Hepatic stellate cell (primary cell): ENCODE data around the gene GNPDA1.
"Not testable (repeated sequence)": the region's sequence is repeated elsewhere in the genome, so short reads cannot be mapped to it uniquely, and the experiment has no call there.

Experiments
- DNase-seq: peaks from one replicate; pipeline ENCODE4 v3.0.0; 2011; ENCODE audit warnings: low spot score

The GNPDA1 gene

DNA sequence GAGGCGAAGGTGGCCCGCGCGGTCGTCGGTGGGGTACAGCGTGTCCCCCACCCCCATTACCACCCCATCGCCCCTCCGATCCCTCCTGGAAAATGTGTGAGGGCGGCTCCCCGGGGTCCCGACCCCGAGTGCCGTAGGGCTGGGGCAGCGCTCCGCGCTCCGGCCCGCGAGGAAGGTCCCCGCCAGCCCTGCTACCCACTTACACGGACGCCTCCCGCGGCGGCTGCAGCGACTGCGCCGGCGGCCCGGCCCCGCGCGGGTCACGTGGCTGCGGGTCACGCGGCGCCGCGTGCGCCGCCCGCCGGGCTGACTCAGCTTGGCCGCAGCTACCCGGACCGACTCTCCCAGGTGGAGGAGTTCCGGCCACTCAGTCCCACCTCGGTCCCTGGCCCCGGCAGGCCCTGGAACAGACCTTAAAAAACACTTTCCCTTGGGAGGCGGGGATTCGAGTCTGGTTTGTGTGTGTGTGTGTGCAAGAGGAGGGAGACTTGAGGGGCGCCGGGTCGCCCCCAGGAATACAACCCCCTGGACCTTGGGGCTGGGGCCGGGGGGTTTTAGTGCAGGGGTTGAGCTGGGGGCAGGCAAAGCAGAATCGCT, at the start of gene GNPDA1:
Gene GNPDA1 (minus strand): TSS at position 236 of the 597 bp plus-strand sequence. CDS start 992 bp downstream, outside the sequence.
- peak; percentile 91 for DNase-seq

DNA sequence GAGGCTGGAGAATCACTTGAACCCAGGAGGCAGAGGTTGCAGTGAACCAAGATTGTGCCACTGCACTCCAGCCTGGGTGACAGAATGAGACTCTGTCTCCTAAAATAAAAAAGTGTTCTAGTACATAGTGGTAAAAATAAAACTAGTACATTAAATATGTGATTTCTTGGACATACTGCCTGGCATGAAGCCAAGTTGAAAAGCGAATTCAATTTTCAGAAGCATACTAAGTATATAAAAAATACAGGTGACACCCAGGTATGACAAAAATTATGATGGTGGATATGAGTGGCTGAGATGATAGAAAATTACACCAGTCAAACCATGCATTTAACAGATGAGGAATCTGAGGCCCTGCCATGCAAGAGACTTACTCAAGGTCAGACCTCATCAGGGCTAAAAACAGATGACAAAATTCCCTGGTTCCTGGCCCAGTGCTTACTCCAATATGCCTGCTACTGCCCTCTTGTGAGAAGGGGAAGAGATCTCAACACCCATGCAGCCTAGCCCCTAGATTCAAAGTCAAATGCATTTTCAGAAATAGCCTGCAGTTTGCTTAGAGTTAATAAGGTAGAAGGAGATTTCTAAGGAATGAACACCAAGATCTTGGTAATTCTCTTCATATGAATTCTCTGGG, 46.6 kb upstream of the GNPDA1 start:
- no peak for DNase-seq

DNA sequence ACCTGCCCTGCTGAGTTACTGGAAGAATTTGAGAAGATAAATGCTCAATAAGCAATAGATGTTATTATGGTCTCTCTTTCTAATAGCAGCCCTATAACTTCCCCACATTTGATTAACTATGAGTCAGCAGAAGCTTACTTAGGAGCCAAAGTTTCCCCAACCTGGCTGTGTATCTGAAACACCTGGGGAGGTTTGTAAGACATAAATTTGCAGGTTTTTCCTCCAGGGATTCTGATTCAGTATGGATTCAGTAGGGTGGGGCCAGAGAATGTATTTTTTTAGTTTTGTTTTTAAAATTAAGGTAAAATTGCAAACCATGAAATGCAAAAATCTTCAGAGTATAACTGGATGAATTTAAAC, 44.9 kb upstream of the GNPDA1 start:
- DNase-seq = no peak

DNA sequence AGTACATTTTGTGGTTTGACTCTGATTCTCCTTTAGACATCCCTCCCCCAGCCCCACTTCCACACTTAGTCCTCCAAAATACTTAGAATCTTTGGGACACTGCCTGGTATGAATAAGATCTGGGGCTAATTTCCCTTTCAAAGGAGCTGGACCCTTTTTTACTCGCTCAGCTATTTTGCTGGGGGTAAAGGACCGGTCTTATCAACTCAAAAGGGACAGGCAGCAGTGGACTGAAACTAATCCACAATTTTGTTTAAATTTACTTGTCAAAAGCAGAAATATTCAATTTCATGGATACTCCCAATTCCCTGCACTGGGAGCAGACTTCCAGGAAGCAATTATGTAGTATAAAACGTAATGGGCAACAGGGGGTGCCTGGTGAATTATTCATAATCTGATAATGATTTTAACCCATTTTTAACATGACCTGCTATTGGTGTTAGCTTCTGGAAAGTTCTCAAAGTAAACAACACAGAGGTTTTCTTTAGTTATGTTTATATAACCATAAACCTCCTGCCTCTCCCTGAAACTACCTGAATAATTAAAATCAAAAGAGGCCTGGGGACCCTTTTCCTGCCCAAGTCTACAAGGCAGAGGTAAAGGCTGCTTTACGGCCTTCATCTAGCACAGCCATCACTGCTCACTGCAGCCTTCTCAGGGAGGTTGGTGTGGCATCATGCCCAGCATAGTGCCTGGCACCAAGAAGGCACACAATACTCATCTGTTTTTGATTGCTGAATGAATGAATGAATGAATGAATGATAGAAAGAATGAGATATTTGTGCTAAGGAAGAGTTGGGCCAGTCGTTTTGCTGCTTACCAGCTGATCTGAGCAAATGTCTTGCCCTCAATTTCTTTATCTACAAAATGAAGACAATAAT, 44.2 kb upstream of the GNPDA1 start:
- DNase-seq = no peak

DNA sequence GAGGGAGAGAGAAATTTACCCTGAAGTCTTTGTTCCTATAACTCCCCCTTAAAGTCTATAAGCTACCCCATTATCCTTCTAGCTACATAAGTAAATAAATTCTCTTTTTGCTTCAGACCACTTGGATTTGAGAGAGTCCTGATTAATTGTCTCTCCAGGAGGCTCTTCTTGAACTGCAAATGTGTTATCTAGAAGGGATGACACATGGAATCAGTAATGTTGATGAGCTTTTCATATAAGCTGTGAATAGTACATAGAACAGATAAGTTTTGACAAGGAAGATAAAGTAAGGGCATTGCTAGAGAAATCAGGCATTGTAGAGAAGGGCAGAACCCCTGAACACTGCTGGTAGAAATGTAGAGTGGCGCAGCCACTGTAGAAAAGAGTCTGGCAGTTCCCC, 42.5 kb upstream of the GNPDA1 start:
- DNase-seq = no peak

DNA sequence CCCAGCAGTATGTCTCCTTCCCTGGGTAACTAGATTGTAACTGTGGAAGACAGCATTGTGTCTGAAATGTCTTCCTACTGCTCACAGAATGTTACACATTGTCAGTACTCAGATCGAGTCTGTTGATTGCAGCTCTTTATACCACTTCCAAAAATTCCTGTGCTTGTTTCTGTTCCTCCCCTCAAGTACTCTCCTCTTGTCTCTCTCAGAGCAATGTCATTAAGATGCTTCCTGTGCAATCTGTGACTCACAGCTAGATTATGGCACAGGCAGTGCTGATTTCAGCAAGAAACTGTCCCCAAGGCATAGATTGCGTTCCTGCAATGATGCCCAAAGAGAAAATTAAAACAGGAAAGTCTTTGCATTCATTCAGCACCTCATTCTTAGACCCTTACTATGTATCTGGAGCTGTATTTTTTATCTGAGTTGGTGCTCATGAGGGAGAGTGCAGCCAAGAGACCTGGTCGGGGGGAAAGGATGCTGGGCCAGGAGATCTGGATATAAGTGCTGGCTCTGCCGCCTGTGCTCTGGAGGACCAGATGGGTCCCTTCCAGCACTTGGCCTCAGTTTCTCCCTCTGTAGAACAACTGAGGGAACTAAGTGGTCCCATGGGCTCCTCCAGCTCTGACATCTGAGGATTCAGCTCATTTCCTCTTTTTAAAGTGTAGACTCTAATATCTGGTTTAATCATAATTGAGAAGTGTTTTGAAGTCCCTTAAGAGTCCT, 40.8 kb upstream of the GNPDA1 start:
- DNase-seq = peak; percentile 63

DNA sequence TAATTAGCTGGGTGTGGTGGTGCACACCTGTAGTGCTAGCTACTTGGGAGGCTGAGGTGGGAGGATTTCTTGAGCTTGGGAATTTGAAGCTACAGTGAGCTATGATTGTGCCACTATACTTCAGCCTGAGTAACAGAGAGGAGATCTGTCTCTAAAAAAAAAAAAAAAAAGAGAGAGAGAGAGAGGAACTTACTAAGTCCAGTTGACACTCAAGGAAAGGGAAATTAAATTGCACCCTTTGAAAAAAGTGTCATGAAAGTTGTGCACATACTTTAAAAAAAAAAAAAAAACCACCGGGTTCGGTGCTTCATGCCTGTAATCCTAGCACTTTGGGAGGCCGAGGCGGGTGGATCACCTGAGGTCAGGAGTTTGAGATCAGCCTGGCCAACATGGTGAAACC, 39.2 kb upstream of the GNPDA1 start:
- DNase-seq = not testable (repeated sequence)

DNA sequence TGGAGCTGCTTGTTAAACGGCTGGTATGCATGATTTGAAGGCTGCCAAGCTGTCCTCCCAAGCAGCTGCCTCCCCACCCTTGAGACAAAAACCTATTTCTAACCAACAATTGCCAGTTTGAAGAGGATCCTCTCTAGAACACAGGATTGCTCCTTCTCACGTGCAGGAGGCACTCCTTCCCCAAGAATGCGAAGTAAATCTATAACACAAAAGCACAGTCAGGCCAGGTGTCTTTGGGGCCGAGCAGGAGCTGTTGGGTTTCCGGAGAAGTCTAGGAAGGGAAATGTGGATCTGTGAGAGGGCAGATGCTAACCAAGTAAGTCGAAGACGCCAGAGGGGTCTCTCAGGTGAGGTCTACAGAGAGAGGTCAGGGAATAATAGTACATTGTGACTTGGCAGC, 35.4 kb upstream of the GNPDA1 start:
- DNase-seq = no peak

DNA sequence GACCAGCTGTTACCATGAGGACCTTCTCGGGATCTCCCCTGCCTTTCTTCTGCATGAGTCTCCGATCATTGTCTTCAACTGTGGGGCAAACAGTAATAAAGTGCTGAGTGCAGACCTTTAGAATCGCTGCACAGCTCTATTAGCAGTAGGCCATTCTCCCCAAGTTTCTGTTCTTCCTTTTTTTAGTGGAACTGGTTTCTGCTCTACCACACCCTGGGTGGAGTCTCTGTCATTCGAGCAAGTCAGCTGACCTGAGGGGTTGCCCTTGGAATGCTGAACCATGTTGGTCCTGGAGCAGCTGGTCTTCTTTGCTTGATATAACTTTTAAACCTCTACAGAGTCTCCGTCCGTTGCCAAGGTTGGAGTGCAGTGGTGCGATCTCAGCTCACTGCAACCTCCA, 33.4 kb upstream of the GNPDA1 start:
- DNase-seq = no peak

DNA sequence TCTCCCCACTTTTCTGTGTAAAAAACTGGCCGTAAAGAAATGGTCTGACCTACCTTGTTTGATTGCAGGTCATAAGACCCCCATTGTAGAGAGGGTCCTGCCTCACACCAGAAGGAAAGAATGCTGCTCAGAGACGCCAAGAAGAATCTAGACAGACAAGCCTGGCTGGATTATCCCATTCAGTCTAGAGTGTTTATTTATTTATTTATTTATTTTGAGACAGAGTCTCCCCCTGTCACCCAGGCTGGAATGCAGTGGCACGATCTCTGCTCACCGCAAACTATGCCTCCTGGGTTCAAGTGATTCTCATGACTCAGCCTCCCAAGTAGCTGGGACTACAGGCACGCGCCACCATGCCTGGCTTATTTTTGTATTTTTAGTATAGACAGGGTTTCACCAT, 28.1 kb upstream of the GNPDA1 start:
- not testable (repeated sequence) for DNase-seq

DNA sequence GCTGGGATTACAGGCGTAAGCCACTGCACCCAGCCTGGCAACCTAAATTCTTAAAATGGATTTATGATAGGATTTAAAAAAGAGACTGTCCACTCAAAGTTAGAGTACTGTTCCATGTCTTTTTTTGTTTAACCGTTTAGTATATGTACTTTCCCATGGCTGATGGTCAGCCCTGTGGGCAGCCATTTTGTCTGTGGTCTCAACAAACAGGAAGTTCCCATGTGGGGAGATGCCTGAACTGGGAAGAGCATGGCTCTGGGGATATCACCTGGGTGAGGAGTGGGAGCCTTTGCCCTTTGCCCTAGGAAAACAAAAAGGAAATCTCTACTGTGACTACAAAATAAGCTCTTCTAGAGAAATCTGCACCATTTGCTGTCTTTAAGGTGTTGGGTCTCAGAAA, 27.5 kb upstream of the GNPDA1 start:
- DNase-seq = no peak

DNA sequence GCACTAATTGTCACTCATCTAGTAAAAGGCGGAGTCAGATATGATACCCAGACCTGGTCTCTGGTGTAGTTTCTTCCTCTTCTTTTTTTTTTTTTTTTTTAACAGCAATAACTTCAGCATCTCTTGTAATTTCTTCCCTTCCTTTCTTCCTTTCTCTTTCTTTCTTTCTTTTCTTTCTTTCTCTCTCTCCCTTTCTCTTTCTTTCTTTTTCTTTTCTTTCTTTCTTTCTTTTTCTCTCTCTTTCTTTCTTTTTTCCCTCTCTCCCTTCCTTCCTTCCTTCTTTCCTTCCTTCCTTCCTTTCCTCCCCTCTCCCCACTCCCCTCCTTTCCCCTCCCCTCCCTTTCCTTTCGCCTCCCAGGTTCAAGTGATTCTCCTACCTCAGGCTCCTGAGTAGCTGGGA, 25.9 kb upstream of the GNPDA1 start:
- DNase-seq = no peak

DNA sequence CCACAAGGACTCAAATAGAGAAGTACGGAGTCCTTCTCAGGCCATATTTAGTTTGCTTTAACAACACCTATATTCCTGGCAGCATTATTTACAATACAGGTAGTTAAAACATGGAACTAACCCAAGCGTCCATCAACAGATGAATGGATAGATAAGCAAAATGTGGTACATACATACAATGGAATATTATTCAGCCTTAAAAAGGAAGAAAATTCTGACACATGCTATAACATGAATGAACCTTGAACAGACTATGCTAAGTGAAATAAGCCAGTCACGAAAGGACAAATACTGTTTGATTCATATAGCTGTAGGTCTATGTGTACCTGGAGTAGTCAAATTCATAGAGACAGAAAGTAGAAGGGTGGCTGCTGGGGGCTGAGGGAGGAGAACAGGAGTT, 24.8 kb upstream of the GNPDA1 start:
- DNase-seq = not testable (repeated sequence)

DNA sequence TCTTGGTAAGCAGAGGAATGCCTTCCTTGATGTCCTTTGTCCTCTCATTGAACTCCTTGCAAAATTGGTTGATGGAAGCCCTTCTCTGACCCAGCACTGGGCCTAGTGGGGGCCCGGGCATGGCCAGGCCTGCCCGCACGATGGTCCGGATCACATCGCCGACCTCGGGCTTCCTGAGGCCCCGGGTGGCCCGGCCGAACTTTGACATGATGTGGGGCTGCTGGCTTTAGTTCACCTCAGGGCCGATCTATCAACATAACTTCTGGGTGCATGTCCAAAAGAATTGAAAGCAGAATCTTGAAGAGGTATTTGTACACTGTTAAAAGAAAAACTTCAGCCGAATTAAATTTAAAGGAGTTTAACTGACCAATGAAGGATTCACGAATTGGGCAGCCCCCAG, 24.1 kb upstream of the GNPDA1 start:
- no peak for DNase-seq

DNA sequence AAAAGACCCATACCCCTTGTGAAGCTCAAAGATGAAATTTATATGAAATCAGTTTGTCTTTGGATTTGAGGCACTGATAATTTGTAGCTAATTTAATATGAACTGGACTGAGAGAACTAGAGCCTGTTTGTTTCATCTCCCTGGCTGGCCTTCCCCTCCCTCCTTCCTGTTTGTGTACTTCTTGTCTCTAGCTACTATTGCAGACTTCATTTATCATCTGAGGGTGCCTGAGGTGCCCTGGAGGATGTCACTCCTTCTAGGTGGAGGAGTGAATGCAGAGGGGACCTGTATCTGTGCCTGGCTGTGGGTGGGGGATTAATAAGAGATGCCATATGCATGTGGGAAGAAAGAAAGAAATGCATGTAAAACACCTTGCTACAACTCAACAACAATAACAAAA, 22.2 kb upstream of the GNPDA1 start:
- no peak for DNase-seq

DNA sequence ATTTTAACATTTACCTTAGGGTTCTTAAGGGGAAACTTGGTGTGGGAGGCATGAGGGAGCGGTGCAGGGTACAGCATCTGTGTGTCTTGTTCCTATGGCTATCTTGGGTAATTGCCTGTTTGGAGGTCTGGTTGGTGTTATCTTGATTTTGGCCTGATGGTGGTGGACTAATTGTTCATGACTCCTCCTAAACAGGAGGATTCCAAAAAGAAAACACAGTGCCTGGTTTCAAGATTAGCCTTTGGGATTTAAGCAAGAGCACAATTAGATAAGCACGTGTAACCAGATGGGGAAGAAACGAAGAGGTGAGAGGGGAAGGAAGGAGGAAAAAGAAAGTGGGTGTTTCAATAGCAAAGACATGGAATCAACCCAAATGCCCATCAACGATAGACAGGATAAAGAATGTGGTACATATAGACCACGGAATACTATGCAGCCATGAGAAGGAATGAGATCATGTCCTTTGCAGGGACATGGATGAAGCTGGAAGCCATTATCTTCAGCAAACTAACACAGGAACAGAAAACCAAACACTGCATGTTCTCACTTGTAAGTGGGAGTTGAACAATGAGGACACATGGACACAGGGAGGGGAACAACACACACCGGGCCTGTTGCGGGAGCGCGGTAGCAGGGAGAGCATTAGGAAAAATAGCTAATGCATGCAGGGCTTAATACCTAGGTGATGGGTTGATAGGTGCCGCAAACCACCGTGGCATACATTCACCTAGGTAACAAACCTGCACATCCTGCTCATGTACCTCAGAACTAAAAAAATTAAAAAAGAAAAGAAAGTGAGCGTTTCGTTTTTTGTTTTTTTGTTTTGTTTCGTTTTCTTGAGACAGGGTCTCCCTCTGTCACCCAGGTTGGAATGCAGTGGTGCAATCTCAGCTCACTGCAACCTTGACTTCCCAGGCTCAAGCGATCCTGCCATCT, 21.1 kb upstream of the GNPDA1 start:
- DNase-seq = not testable (repeated sequence)

DNA sequence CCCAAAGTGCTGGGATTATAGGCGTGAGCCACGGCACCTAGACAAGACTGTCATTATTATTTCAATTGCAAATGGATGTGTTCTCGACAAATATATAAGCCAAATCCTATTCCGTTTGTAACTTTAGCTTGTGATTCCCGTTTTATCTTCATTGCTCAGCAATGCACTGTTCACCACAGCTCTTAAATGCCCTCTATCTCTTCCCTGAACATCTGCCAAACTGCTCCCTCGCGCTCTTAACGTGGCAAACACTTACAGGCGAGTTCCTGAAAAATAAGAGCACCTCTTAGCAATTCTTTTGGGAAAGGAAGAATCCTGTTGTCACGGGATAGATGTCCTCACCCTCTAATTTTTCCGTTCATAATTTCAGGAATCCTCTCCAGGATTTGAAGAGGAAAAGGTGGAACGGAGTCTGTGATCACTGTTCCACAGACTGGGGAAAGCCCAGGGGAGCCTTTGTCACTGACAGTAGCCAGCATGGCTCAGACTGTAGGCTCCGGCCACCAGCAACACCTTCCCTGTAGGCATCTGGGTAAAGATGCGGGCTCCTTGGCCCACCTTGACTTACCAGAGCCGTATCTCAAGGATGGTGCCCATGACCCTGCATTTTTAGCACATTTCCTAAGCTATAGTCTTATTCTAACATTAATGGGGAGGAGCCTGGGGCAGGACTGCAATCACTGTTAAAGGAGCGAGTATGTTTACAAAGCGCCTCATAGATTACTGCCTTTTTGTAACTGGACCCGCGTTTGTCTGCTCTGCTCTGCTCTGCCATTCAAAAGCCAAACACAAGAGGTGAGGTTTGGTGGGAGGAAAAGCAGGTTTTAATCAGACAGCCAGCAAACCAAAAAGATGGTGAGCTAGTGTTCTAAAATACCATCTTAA, 20.2 kb upstream of the GNPDA1 start:
- no peak for DNase-seq

DNA sequence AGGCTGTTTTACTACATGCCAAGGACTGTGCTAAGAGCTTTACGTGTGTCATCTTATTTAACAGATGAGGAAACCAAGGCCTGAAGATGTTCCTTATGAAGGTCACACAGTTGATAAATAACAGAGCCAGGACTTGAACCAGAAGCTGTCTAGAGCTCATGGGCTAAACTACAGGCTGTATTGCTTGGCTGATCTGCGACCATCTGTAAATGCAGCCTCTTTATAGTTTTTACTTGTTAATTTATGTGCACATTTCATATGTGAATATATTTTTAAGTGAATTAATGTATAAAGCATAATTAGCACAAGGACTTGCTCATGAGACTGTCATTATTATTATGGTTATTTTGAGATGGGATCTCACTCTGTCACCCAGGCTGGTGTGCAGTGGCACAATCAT, 19.3 kb upstream of the GNPDA1 start:
- DNase-seq = no peak

DNA sequence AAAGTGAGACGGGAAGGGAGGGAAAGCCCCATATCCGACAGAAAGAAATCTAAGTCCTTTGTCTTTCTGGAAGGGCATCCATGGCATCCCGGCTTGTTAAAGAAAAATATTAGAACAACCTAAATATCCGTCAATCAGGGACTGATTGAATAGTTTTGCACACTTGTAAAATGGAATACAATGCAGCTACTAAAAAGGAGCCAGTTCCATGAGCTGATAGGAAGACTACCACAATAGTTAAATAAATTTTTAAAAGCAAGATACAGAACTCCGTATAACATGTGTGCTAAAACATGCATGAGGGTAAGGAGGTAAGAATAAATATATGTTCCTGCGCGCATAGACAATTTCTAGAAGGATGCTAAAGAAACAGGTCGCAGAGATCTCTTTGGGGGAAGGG, 12.8 kb upstream of the GNPDA1 start:
- DNase-seq = no peak

DNA sequence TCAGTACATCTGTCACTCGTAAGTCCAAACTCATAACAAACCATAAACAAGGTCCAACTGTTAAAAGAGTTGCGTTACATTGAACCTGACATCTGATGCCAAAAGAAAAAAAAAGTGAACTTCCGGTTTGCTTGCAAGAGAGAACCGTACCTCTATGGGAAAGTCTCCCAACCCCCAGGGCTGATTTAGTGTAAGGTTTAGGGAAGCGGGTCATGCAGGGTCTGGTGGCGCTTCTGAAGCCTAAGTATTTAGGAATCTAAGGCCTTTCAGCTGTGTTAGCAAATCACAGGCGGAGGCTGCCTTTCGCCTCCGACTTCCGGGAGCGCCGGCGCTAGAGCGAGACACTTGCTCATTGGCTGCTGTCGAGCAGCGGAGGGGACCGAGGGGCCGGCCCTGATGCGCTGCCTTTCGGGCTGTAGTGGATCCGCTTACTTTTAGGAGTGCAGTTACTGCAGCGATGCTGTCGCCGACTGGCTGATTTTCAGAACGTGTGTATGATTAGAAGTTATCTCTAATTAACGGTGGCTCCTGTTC, 12.0 kb upstream of the GNPDA1 start:
- peak; percentile 94 for DNase-seq
